HG02678 (cell line): Measurements from ENCODE around the gene PHETA2.
"Not testable (repeated sequence)": the region's sequence is repeated elsewhere in the genome, so short reads cannot be mapped to it uniquely, and the experiment has no call there.

Experiments used
- ATAC-seq: cut with Tn5 transposase; IDR thresholded peaks from one replicate; pipeline ENCODE4 v1.9.1; 2021; ENCODE audit warnings: mild to moderate bottlenecking, moderate library complexity; ENCODE audit not compliant: unreplicated experiment

PHETA2 gene

GRCh38 chr22:42101199-42101598 is 27.2 kb downstream of the PHETA2 start:
- no peak for ATAC-seq

DNA sequence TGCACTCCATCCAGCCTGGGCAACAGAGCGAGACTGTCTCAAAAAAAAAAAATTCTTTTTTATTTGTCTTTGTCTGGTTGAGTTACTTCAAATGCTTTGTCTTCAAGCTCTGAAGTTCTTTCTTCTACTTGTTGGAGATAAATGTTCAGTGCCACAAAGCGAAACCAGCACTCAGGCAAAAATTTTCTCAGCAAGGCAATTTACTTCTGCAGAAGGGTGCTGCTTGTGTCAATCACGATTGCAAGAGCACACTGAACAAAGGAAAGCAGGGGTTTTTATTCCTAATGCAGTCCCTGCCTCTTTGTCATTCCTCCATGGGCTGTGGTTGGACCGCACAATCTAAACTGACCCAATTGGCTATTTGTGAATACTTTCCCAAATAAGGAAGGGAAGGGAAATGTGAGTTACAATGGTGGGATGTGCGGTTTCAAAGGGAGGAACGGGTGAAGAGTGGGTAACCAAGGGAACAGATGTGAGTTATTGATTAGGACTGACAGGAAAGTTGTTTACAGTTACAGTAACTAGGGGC is 30.3 kb downstream of the PHETA2 start:
- not testable (repeated sequence) for ATAC-seq

GRCh38 chr22:42108848-42109247 is 34.8 kb downstream of the PHETA2 start:
- no peak for ATAC-seq

GRCh38 chr22:42111798-42112197 is 37.8 kb downstream of the PHETA2 start:
- ATAC-seq, result no peak

DNA sequence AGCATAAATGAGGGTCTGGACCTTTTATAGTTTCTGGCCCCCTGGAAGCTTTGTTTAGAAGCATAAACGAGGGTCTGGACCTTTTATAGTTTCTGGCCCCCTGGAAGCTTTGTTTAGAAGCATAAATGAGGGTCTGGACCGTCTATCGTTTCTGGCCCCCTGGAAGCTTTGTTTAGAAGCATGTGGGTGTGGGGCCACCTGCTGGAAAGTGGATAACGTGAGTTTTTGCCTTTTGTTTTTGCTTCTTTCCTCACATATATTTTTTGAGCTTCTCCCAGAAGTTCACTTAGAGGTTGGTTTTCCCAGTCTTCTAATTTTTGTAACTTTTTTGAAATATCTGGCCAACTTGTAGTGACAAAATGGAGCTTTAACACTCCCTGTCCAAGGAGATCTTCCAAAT is 38.7 kb downstream of the PHETA2 start:
- not testable (repeated sequence) for ATAC-seq

- no peak for ATAC-seq
Observed at GRCh38 chr22:42114721-42115120, 40.7 kb downstream of the PHETA2 start.

DNA sequence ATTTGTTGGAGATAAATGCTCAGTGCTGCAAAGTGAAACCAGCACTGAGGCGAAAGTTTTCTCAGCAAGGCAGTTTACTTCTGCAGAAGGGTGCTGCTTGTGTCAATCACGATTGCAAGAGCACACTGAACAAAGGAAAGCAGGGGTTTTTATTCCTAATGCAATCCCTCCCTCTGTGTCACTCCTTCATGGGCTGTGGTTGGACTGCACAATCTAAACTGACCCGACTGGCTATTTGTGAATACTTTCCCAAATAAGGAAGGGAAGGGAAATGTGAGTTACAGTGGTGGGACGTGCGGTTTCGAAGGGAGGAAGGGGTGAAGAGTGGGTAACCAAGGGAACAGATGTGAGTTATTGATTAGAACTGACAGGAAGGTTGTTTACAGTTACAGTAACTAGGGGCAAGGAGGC is 41.4 kb downstream of the PHETA2 start:
- ATAC-seq, result not testable (repeated sequence)

GRCh38 chr22:42116848-42117424 is 42.9 kb downstream of the PHETA2 start:
- ATAC-seq, result no peak

GRCh38 chr22:42120231-42121021 is 46.4 kb downstream of the PHETA2 start:
- not testable (repeated sequence) for ATAC-seq

GRCh38 chr22:42123529-42123928 is 49.5 kb downstream of the PHETA2 start:
- ATAC-seq, result not testable (repeated sequence)

GRCh38 chr22:42127606-42128005 is 53.6 kb downstream of the PHETA2 start:
- no peak for ATAC-seq

DNA sequence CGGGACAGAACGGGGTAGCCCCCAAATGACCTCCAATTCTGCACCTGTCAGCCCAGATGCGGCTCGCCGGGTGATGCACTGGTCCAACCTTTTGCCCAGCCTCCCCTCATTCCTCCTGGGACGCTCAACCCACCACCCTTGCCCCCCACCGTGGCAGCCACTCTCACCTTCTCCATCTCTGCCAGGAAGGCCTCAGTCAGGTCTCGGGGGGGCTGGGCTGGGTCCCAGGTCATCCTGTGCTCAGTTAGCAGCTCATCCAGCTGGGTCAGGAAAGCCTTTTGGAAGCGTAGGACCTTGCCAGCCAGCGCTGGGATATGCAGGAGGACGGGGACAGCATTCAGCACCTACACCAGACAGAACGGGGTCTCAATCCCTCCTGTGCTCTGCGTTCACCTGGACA is 54.0 kb downstream of the PHETA2 start:
- ATAC-seq, result not testable (repeated sequence)
